SIG-M5 treated with dmso at 0.1 percent for 504 hours (cell line): Measurements from ENCODE around the gene LARP4B.
A peak's percentile ranks its signal among the peaks of the same experiment; 100 is the strongest.

Source experiments
- DNase-seq: peaks from one replicate; lab custom pipeline; 2025; ENCODE audit not compliant: unreplicated experiment; lab: John Stamatoyannopoulos, UW

LARP4B gene

DNA sequence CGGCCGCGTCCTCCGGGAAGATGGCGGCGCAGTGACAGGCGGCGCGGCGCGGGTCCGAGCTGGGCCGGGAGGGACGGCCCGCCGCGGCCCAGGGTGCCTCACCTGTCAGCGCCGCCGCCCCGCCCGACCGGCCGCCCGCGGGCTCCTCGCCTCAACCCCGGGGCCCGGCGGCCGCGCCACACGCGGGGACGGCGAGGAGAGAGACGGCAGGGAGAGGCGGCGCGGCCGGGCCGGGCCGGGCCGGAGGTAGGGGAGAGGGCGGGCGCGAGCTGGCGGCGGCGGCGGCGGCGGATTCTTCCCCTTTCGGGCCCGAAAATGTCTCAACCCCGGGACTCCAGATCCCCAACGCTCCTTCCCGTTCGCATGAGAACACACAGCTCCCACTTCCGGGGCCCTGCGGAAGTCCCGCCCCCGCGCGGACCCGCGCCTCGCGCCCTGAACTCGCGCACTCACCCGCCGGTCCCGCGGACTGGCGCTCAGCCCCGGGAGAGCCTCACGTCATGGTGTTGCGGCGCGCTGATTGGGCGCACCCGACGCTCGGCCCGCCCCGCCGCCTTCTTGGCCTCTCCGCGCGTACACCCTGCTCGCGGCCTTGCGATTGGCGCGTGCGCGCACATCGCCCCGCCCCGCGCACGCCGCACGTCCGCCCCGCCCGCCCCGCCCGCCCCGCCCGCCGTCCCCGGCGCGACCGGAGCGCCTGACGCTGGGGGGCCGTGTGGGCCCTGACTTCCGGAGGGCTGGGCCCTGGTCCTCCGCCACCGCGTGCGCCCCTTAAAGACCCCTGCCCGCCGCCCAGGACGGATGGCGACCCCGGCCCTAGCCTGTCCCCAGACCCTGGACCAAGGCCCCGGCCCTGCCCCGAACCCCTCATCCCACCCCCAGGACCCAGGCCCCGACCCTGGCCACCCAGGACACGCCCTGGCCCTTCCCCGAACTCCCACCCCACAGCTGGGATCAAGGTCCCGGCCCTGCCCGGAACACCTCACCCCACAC, at the start of gene LARP4B:
TSS of gene LARP4B (minus strand) at position 380 of the 993 bp plus-strand sequence. CDS start 45,984 bp downstream, outside the sequence.
- DNase-seq = peak; percentile 92

GRCh38 chr10:980468-981093, 49.1 kb upstream of the LARP4B start:
- DNase-seq = no peak

DNA sequence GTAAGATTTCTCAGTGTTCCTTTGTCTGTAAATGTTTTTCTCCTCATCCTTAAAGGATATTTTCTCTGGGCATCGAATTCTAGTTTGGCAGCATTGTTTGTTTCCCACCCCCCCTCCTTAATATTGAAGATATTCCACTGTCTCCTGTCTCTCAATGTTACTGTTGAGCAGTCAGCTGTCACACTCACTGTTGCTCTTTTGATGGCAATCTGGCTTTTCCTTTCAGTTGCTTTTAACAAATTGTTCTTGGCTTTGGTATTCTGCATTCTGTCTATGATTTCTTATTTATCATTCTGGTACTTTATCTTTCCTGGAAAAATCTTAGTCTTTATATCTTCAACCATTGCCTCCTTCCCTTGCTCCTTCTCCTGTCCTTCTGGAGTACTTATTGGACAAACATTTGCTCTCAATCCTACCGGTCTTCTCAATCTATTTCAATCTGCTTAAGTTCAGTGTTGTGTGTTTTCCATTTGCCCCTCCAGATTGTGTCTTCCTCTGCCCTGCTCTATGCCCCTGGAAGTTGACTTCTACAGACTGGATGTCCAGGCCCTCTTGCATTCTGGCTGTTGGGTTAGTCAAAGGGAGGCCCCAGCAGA, 47.4 kb upstream of the LARP4B start:
- no peak for DNase-seq

DNA sequence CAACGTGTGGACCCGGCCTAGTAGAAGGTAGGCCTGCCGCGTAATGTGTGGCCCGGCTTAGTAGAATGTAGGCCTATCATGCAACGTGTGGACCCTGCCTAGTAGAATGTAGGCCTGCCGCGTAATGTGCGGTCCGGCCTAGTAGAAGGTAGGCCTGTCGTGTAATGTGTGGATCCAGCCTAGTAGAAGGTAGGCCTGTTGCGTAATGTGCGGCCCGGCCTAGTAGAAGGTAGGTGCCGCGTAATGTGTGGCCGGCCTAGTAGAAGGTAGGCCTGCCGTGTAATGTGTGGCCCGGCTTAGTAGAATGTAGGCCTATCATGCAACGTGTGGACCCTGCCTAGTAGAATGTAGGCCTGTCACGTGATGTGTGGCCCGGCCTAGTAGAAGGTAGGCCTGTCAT, 44.8 kb upstream of the LARP4B start:
- no peak for DNase-seq

DNA sequence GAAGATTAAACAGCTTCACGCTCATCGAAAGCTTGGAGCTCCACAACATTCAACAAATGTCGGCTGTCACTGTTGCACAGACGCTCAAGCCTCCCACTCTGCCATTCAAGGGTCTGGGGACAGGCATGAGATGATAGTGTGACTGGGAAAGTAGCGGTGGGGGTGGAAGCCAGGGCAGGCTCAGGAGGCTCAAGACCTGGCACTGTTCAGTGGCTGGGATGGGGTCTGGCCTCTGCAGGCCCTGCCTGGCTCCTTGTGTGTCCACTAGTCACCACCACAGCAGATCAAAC, 43.2 kb upstream of the LARP4B start:
- DNase-seq = no peak

DNA sequence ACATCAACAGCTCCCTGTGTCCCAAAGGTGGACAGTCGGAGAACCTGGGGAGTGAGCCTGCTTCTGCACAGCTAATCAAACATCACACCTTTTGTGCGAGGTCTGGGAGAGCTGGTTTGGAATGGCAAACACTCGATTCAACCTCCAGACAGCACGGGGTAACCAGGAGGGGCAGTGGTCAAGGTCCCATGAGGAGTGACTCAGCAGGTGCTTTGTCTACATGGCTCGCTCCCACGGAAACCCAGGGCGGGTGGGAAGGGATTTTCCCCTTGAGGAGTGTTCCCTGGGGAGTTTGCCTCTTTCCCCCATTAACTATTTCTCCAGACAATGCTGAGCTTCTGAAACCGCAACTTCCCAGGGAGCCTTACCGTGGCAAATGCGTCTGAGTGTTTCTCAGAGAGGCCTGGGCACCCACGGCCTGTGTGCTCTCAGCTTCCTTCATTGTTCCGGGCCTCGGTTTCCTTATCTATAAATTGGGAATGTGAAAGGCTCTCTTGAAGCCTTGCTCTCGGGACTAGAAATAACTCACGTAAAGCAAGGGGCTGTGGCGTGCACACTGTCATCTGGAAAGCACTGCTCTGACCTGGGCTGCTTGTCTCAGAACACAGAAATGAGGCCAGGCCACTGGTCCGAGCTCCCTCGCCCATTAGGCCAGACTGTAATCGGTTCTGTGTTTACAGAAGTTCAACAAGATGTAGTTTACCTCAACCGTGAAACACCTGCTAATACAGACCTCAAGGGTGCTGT, 42.7 kb upstream of the LARP4B start:
- no peak for DNase-seq

GRCh38 chr10:972763-973162, 41.3 kb upstream of the LARP4B start:
- no peak for DNase-seq

DNA sequence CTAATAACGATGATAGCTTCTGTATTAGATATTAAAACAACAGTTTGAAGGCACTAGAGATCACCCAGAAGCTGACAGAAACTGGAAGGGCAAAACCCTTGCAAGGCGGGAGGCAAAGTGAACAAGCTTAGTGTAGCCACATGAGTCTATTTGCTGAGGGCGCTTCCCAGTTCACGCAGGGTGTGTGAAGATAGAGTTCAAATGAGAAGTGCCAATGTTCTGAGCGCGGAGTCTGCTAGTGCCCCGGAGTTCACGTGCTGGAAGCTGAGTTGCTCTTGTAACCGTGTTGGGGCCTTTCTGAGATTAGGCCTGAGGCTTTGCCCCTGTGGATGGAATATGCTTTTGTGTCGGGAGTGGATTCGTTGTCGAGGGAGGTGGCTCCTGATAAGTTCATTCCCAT, 40.1 kb upstream of the LARP4B start:
- DNase-seq = no peak

GRCh38 chr10:971150-971542, 39.6 kb upstream of the LARP4B start:
- peak; percentile 31 for DNase-seq

- no peak for DNase-seq
Observed at GRCh38 chr10:970311-971149, 39.0 kb upstream of the LARP4B start.

DNA sequence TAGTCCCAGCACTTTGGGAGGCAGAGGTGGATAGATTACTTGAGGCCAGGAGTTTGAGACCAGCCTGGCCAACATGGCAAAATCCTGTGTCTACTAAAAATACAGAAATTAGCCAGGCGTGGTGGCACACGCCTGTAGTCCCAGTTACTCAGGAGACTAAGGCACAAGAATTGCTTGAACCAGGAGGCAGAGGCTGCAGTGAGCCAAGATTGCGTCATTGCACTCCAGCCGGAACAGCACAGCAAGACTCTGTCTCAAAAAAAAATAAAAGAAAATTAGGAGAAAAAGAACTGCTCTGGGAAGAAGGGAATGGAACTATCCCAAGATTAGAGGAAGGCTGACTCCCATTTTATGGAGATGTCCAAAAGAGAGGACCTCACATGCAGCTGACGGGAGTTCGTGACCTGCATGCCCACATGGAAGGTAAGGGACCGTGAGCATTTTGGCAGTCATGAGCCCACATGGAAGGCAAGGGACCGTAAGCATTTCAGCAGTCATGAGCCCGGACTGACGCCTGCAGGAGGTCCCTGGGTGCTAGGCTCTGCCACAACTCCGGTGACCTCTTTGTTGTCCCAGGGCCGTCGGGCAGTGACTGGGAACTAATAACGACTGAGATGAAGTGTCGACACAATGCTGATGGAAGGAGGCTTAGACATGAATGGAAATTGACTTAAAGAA, 38.1 kb upstream of the LARP4B start:
- DNase-seq = no peak

GRCh38 chr10:968546-969199, 37.2 kb upstream of the LARP4B start:
- DNase-seq = no peak

GRCh38 chr10:966466-967235, 35.1 kb upstream of the LARP4B start:
- DNase-seq = no peak

DNA sequence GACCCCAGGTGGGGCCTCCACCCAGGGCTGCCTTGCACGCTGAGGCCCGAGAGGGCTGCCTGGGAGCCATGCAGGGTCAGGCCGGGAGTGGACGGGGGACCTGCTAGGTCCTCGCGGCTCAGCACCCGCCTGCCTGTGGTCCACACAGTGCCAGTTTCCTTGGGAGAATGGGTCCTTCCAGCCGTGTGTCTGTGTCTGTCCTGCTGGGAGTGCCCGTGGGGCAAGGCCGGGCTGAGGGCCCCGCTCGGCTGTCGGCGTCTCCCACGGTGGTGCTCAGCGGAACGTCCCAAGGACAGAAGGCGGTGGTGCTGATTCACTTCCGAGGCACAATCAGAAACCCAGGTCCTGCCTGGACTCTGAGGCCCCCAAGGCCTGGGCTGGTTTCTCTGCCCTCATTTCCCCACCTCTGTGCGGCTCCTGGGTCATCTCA, 33.5 kb upstream of the LARP4B start:
- no peak for DNase-seq

GRCh38 chr10:964321-964987, 32.9 kb upstream of the LARP4B start:
- no peak for DNase-seq

DNA sequence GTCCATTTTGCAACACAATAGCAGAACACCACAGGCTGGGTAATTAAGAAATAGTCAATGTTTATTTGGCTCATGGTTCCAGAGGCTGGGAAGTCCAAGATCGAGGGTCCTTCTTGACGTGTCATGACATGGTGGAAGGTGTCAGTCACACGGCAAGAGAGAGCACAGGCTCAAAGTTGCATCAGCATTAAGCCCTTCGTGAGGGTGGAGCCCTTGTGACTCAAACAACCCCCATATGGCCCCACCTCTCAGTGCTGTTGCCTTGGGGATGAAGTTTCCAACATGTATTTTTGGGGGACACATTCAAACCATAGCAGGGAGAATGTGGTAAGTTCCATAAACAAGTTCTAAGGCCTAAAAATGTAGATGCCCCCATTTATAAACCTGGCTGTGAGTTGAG, 32.1 kb upstream of the LARP4B start:
- no peak for DNase-seq

GRCh38 chr10:963186-963585, 31.7 kb upstream of the LARP4B start:
- DNase-seq = no peak

GRCh38 chr10:962342-962741, 30.8 kb upstream of the LARP4B start:
- no peak for DNase-seq
